Stomach (tissue), 9 donors: ENCODE data around the gene CAMTA2. TPM values are rescaled to one million over a fixed set of nuclear protein-coding genes. Genes with fewer than 3 reads are reported as not detected.

ENCODE experiments used
- DNase-seq, 2 donors: peaks; one replicate each; pipeline versions ENCODE4 v3.0.0 to v3.0.0-alpha.2; 2013 to 2019
- H3K27ac ChIP-seq, 5 donors: fragments of 200-600 bp in 4 of 5; sonication (generic) in 4 of 5; one replicate each; pipeline ENCODE4 v1.5.1; 2013 to 2019; ENCODE audit warnings: mild to moderate bottlenecking in 1 of 5, moderate library complexity in 1 of 5
- H3K27me3 ChIP-seq, 3 donors: fragments of 200-600 bp; sonication (generic); one replicate each; pipeline ENCODE4 v1.5.1; 2017 to 2019; ENCODE audit warnings: mixed run types in 1 of 3
- H3K36me3 ChIP-seq, 4 donors: fragments of 200-600 bp; sonication (generic); 1 replicate in 3 of 4; 2 replicates in 1 of 4; pipeline ENCODE4 v1.5.1; 2016 to 2019
- H3K4me1 ChIP-seq, 4 donors: fragments of 200-600 bp; sonication (generic); one replicate each; pipeline ENCODE4 v1.5.1; 2016 to 2019
- H3K4me3 ChIP-seq, 4 donors: fragments of 200-600 bp; sonication (generic) in 3 of 4; one replicate each; pipeline ENCODE4 v1.5.1; 2016 to 2019; ENCODE audit warnings: mild to moderate bottlenecking in 1 of 4
- H3K9me3 ChIP-seq, 4 donors: fragments of 200-600 bp; sonication (generic); one replicate each; pipeline ENCODE4 v1.5.1; 2016 to 2019
- EP300 ChIP-seq: sonication (generic); formaldehyde crosslinking; IDR thresholded peaks from one replicate; pipeline ENCODE4 v1.6.1; 2017; ENCODE audit warnings: antibody characterized with exemption
- POLR2A ChIP-seq, 4 donors: fragments of 450-650 bp; IDR thresholded peaks; one replicate each; pipeline ENCODE4 v1.6.1; 2016; ENCODE audit warnings: antibody characterized with exemption in 4 of 4, control low read depth in 2 of 4, mild to moderate bottlenecking in 1 of 4, moderate library complexity in 1 of 4
- POLR2AphosphoS5 ChIP-seq, 3 donors: sonication (generic); formaldehyde crosslinking; IDR thresholded peaks; one replicate each; pipeline ENCODE4 v1.6.1; 2016; ENCODE audit warnings: antibody characterized with exemption in 3 of 3
- WGBS, 5 donors: extraction: QIAGEN DNeasy Blood & Tissue Kit in 3 of 5; methylation state at CpG; one replicate each; pipeline versions ENCODE4 v1.1.5 to v1.1.7; 2013 to 2018; 5-methylcytosine and 5-hydroxymethylcytosine counted together
- intact Hi-C: fragments of 100-400 bp; cut with DNase I; formaldehyde crosslinking; loops from one replicate; pipeline ENCODE4 v1.15.1; 2023; ENCODE audit warnings: low total_unique reads
- polyA plus RNA-seq, 3 donors: library from polyadenylated mRNA; stranded (reverse); fragments of 200-250 nt; gene quantifications; one replicate each; pipeline ENCODE4 v1.2.3, GENCODE V29; 2013
- small RNA-seq, 4 donors: library from RNA; depleted of rRNA; stranded (forward); fragments of <200 nt; gene quantifications; one replicate each; pipeline ENCODE3, GENCODE V24; 2016
- total RNA-seq, 5 donors: library from RNA; depleted of rRNA; stranded (reverse); fragments of >200 nt; gene quantifications; one replicate each; pipeline versions ENCODE4 v1.1.0 to v1.2.3, GENCODE V29; 2014 to 2016
- TF ChIP-seq, protein P1 (sequence below), 7 experiments: fragments of 450-650 bp in 4 of 7; fragments of 200-600 bp in 3 of 7; sonication (generic) in 3 of 7; IDR thresholded peaks; one replicate each; pipeline ENCODE4 v1.5.1; 2016 to 2019; ENCODE audit warnings: antibody characterized with exemption in 7 of 7, control low read depth in 2 of 7, mild to moderate bottlenecking in 1 of 7
- donor health status: healthy with polysubstance abuse.
- donor health status: Bipolar disorder and iron deficiency.
- donor health status: healthy.

The CAMTA2 gene
- total and polyA plus RNA-seq, 8 donors = 8.1 to 202 (median 54.6) TPM

DNA sequence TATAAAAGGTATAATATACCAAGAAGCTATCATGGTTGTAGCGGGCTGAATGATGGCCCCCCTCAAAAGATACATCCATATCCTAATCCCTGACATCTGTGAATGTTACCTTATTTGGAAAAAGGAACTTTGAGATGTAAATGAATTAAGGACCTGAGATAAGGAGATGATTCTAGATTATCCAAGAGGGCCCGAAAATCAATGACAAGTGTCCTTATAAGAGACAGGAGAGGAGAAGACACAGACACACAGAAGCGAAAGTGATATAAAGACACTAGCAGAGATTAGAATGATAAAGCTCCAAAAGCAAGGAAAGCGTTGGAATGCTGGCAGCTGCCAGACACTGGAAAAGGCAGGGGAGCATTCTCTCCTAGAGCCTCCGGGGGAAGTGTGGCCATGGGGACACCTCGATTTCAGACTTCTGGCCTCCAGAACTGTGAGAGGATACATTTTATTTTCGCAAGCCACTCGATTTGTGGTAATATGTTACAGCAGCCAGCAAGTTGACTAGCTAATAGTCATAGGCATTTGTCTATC lies 67.9 kb downstream of the CAMTA2 start:
- H3K4me1 ChIP-seq = no peaks in the 10 kb centered on the region
- DNase-seq = no peak
- H3K27ac ChIP-seq = no peak overlapping the region
- no peaks in the 10 kb centered on the region for H3K9me3 ChIP-seq
- no peak overlapping the region for H3K4me3 ChIP-seq
- WGBS, 5 donors = 68 to 76% (median 73%) methylated on average over 8 of the region's 8 CpGs
- no peaks in the 10 kb centered on the region for H3K36me3 ChIP-seq
- intact Hi-C loops = loop anchor here (10.0 kb wide), 1 partner anchor 145 kb away; no protein-coding TSS in a partner anchor
- TF ChIP-seq POLR2AphosphoS5 (IDR thresholded peaks at IDR 0.05) = no peak
- no peak for TF ChIP-seq EP300
- TF ChIP-seq POLR2A (IDR thresholded peaks at IDR 0.05) = no peak
- TF ChIP-seq, protein P1, sequence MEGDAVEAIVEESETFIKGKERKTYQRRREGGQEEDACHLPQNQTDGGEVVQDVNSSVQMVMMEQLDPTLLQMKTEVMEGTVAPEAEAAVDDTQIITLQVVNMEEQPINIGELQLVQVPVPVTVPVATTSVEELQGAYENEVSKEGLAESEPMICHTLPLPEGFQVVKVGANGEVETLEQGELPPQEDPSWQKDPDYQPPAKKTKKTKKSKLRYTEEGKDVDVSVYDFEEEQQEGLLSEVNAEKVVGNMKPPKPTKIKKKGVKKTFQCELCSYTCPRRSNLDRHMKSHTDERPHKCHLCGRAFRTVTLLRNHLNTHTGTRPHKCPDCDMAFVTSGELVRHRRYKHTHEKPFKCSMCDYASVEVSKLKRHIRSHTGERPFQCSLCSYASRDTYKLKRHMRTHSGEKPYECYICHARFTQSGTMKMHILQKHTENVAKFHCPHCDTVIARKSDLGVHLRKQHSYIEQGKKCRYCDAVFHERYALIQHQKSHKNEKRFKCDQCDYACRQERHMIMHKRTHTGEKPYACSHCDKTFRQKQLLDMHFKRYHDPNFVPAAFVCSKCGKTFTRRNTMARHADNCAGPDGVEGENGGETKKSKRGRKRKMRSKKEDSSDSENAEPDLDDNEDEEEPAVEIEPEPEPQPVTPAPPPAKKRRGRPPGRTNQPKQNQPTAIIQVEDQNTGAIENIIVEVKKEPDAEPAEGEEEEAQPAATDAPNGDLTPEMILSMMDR (IDR thresholded peaks at IDR 0.05) = no peak
- H3K27me3 ChIP-seq = no peaks in the 10 kb centered on the region

Small RNA genes within 50 kb of the gene (small RNA-seq; reads per million reads assigned to genes)
- gene MIR6864 (0 to 0.27 (median 0) reads per million in 4 donors), gene MIR6865 (0 to 1.6 (median 0) reads per million in 4 donors)

Other genes starting within 250 kb of the CAMTA2 start
- gene ZMYND15, start 247.8 kb downstream of the CAMTA2 start, total RNA-seq = 1 to 10 TPM in 2 of 5 donors, under 1 TPM in 1, not detected in 2; 0.43 to 3.1 (median 1.5) TPM
- 1 to 10 TPM in 2 of 3 donors, not detected in 1; 1.8 to 3.2 TPM for gene ZMYND15, start 247.8 kb downstream of the CAMTA2 start, polyA plus RNA-seq
- gene CXCL16, start 247.7 kb downstream of the CAMTA2 start, total RNA-seq = 10 to 100 TPM; 17.4 to 47.4 (median 30.9) TPM
- gene CXCL16, start 247.7 kb downstream of the CAMTA2 start, polyA plus RNA-seq = 10 to 100 TPM; 13.7 to 37.6 (median 26.6) TPM
- 100 to 1,000 TPM in 1 of 5 donors, 1 to 10 TPM in 2, not detected in 2; 6.7 to 199 (median 9.5) TPM for gene TM4SF5, start 215.8 kb downstream of the CAMTA2 start, total RNA-seq
- gene TM4SF5, start 215.8 kb downstream of the CAMTA2 start, polyA plus RNA-seq = 1 to 10 TPM; 2.3 to 9.1 (median 6.1) TPM
- 1 to 10 TPM in 2 of 5 donors, not detected in 3; 1.5 to 2.3 TPM for gene VMO1, start 201.3 kb downstream of the CAMTA2 start, total RNA-seq
- gene VMO1, start 201.3 kb downstream of the CAMTA2 start, polyA plus RNA-seq = 1 to 10 TPM; 1.4 to 3.0 (median 2.7) TPM
- not detected for gene GLTPD2, start 198.7 kb downstream of the CAMTA2 start, total RNA-seq
- under 1 TPM in 1 of 3 donors, not detected in 2; 0.15 TPM for gene GLTPD2, start 198.7 kb downstream of the CAMTA2 start, polyA plus RNA-seq
- gene PSMB6, start 191.5 kb downstream of the CAMTA2 start, total RNA-seq = 100 to 1,000 TPM in 2 of 5 donors, 10 to 100 TPM in 3; 60.2 to 118 (median 80.5) TPM
- 100 to 1,000 TPM; 187 to 200 (median 187) TPM for gene PSMB6, start 191.5 kb downstream of the CAMTA2 start, polyA plus RNA-seq
- gene PLD2, start 180.5 kb downstream of the CAMTA2 start, total RNA-seq = 100 to 1,000 TPM in 2 of 5 donors, 10 to 100 TPM in 3; 14.5 to 123 (median 34.1) TPM
- gene PLD2, start 180.5 kb downstream of the CAMTA2 start, polyA plus RNA-seq = 10 to 100 TPM; 10.3 to 28.7 (median 10.8) TPM
- gene MINK1, start 154.3 kb downstream of the CAMTA2 start, total RNA-seq = 100 to 1,000 TPM in 1 of 5 donors, 10 to 100 TPM in 4; 40.9 to 230 (median 49.6) TPM
- gene MINK1, start 154.3 kb downstream of the CAMTA2 start, polyA plus RNA-seq = 10 to 100 TPM; 24.6 to 57.1 (median 29.8) TPM
- 1 to 10 TPM in 4 of 5 donors, not detected in 1; 1.4 to 6.6 (median 2.9) TPM for gene C17orf107, start 88.1 kb downstream of the CAMTA2 start, total RNA-seq
- gene C17orf107, start 88.1 kb downstream of the CAMTA2 start, polyA plus RNA-seq = 1 to 10 TPM in 2 of 3 donors, under 1 TPM in 1; 0.75 to 3.2 (median 2.4) TPM
- gene CHRNE, start 84.6 kb downstream of the CAMTA2 start, total RNA-seq = 1 to 10 TPM in 1 of 5 donors, under 1 TPM in 1, not detected in 3; 0.45 to 2.0 TPM
- gene CHRNE, start 84.6 kb downstream of the CAMTA2 start, polyA plus RNA-seq = 1 to 10 TPM in 1 of 3 donors, under 1 TPM in 2; 0.43 to 1.2 (median 0.93) TPM
- gene GP1BA, start 55.4 kb downstream of the CAMTA2 start, total RNA-seq = not detected
- under 1 TPM in 1 of 3 donors, not detected in 2; 0.05 TPM for gene GP1BA, start 55.4 kb downstream of the CAMTA2 start, polyA plus RNA-seq
- gene SLC25A11, start 47.6 kb downstream of the CAMTA2 start, total RNA-seq = 10 to 100 TPM; 25.2 to 73.5 (median 43.2) TPM
- gene SLC25A11, start 47.6 kb downstream of the CAMTA2 start, polyA plus RNA-seq = 10 to 100 TPM; 29.1 to 45.6 (median 40.9) TPM
- gene RNF167, start 47.4 kb downstream of the CAMTA2 start, total RNA-seq = 10 to 100 TPM in 4 of 5 donors, 1 to 10 TPM in 1; 8.8 to 57.1 (median 33.9) TPM
- gene RNF167, start 47.4 kb downstream of the CAMTA2 start, polyA plus RNA-seq = 100 to 1,000 TPM in 2 of 3 donors, 10 to 100 TPM in 1; 73.3 to 134 (median 112) TPM
- 100 to 1,000 TPM; 218 to 690 (median 514) TPM for gene PFN1, start 39.1 kb downstream of the CAMTA2 start, total RNA-seq
- 100 to 1,000 TPM; 587 to 789 (median 610) TPM for gene PFN1, start 39.1 kb downstream of the CAMTA2 start, polyA plus RNA-seq
- 10 to 100 TPM in 1 of 5 donors, 1 to 10 TPM in 3, not detected in 1; 1.8 to 12.1 (median 5.8) TPM for gene ENO3, start 36.6 kb downstream of the CAMTA2 start, total RNA-seq
- 10 to 100 TPM in 1 of 3 donors, 1 to 10 TPM in 2; 6.6 to 11.3 (median 10.0) TPM for gene ENO3, start 36.6 kb downstream of the CAMTA2 start, polyA plus RNA-seq
- 100 to 1,000 TPM in 1 of 5 donors, 10 to 100 TPM in 4; 17.5 to 133 (median 51.8) TPM for gene SPAG7, start 19.9 kb downstream of the CAMTA2 start, total RNA-seq
- 10 to 100 TPM; 76.4 to 85.8 (median 78.5) TPM for gene SPAG7, start 19.9 kb downstream of the CAMTA2 start, polyA plus RNA-seq
- 1 to 10 TPM in 2 of 5 donors, not detected in 3; 1.3 to 6.1 TPM for gene INCA1, start 9.8 kb upstream of the CAMTA2 start, total RNA-seq
- 1 to 10 TPM; 1.4 to 2.7 (median 1.6) TPM for gene INCA1, start 9.8 kb upstream of the CAMTA2 start, polyA plus RNA-seq
- 100 to 1,000 TPM in 2 of 5 donors, 10 to 100 TPM in 3; 47.5 to 334 (median 94.8) TPM for gene KIF1C, start 10.3 kb upstream of the CAMTA2 start, total RNA-seq
- gene KIF1C, start 10.3 kb upstream of the CAMTA2 start, polyA plus RNA-seq = 100 to 1,000 TPM in 1 of 3 donors, 10 to 100 TPM in 2; 33.4 to 130 (median 70.3) TPM
- not detected for gene SLC52A1, start 47.8 kb upstream of the CAMTA2 start, total RNA-seq
- gene SLC52A1, start 47.8 kb upstream of the CAMTA2 start, polyA plus RNA-seq = 1 to 10 TPM in 1 of 3 donors, not detected in 2; 1.0 TPM
- gene ZFP3, start 90.8 kb upstream of the CAMTA2 start, total RNA-seq = 10 to 100 TPM in 1 of 5 donors, 1 to 10 TPM in 4; 2.9 to 15.2 (median 6.6) TPM
- gene ZFP3, start 90.8 kb upstream of the CAMTA2 start, polyA plus RNA-seq = 1 to 10 TPM; 1.7 to 2.6 (median 1.7) TPM
- gene ZNF232, start 124.2 kb upstream of the CAMTA2 start, total RNA-seq = 1 to 10 TPM in 4 of 5 donors, under 1 TPM in 1; 0.58 to 8.0 (median 7.5) TPM
- gene ZNF232, start 124.2 kb upstream of the CAMTA2 start, polyA plus RNA-seq = 10 to 100 TPM in 1 of 3 donors, 1 to 10 TPM in 2; 6.9 to 11.8 (median 7.0) TPM
- under 1 TPM in 2 of 5 donors, not detected in 3; 0.18 to 0.45 TPM for gene USP6, start 128.4 kb upstream of the CAMTA2 start, total RNA-seq
- under 1 TPM in 1 of 3 donors, not detected in 2; 0.05 TPM for gene USP6, start 128.4 kb upstream of the CAMTA2 start, polyA plus RNA-seq
- gene ZNF594, start 204.2 kb upstream of the CAMTA2 start, total RNA-seq = 10 to 100 TPM in 2 of 5 donors, 1 to 10 TPM in 3; 5.8 to 73.5 (median 10.0) TPM
- 1 to 10 TPM in 1 of 3 donors, under 1 TPM in 1, not detected in 1; 0.56 to 1.1 TPM for gene ZNF594, start 204.2 kb upstream of the CAMTA2 start, polyA plus RNA-seq
- 1 to 10 TPM in 1 of 5 donors, under 1 TPM in 1, not detected in 3; 0.72 to 1.1 TPM for gene SCIMP, start 247.2 kb upstream of the CAMTA2 start, total RNA-seq
- 1 to 10 TPM in 1 of 3 donors, under 1 TPM in 1, not detected in 1; 0.62 to 2.1 TPM for gene SCIMP, start 247.2 kb upstream of the CAMTA2 start, polyA plus RNA-seq